Stimulated activated CD8-positive, alpha-beta memory T cell treated with anti-CD3 and anti-CD28 coated beads, Interleukin-12 subunit alpha, Interleukin-12 subunit beta, amount 100 ng/mL, for 4 hours (primary cell): Measurements from ENCODE around the gene ARHGAP26.

ENCODE experiments used
- DNase-seq: peaks from one replicate; pipeline ENCODE4 v3.0.0-alpha.2; 2020; ENCODE audit warnings: low read depth

Gene ARHGAP26

GRCh38 chr5:143037071-143037470 is 266.9 kb downstream of the ARHGAP26 start:
- no peak for DNase-seq

- no peak for DNase-seq
These were observed 267.5 kb downstream of the ARHGAP26 start for GRCh38 chr5:143037708-143038107.

- no peak for DNase-seq
These were observed 270.4 kb downstream of the ARHGAP26 start for GRCh38 chr5:143040622-143041021.

GRCh38 chr5:143041461-143041860 is 271.3 kb downstream of the ARHGAP26 start:
- no peak for DNase-seq

- DNase-seq = no peak
These were observed 272.0 kb downstream of the ARHGAP26 start for GRCh38 chr5:143041972-143042770.

GRCh38 chr5:143044265-143044664 is 274.1 kb downstream of the ARHGAP26 start:
- DNase-seq = no peak

- DNase-seq = no peak
These were observed 274.9 kb downstream of the ARHGAP26 start for GRCh38 chr5:143045062-143045461.

- no peak for DNase-seq
These were observed 276.1 kb downstream of the ARHGAP26 start for GRCh38 chr5:143046314-143046713.

- DNase-seq = no peak
These were observed 276.9 kb downstream of the ARHGAP26 start for GRCh38 chr5:143047091-143047490.

- DNase-seq = no peak
These were observed 280.0 kb downstream of the ARHGAP26 start for GRCh38 chr5:143050183-143050582.

- no peak for DNase-seq
These were observed 281.3 kb downstream of the ARHGAP26 start for GRCh38 chr5:143051244-143052058.

- no peak for DNase-seq
These were observed 282.9 kb downstream of the ARHGAP26 start for GRCh38 chr5:143052967-143053682.

- no peak for DNase-seq
These were observed 283.6 kb downstream of the ARHGAP26 start for GRCh38 chr5:143053780-143054179.

GRCh38 chr5:143054480-143054941 is 284.3 kb downstream of the ARHGAP26 start:
- no peak for DNase-seq

- no peak for DNase-seq
These were observed 285.6 kb downstream of the ARHGAP26 start for GRCh38 chr5:143055596-143056338.

GRCh38 chr5:143056339-143056704 is 286.1 kb downstream of the ARHGAP26 start:
- DNase-seq = no peak

- no peak for DNase-seq
These were observed 286.8 kb downstream of the ARHGAP26 start for GRCh38 chr5:143056792-143057579.

- DNase-seq = no peak
These were observed 287.4 kb downstream of the ARHGAP26 start for GRCh38 chr5:143057580-143057999.

- no peak for DNase-seq
These were observed 289.2 kb downstream of the ARHGAP26 start for GRCh38 chr5:143059355-143059754.

- DNase-seq = no peak
These were observed 290.0 kb downstream of the ARHGAP26 start for GRCh38 chr5:143059976-143060765.
